ENCODE results near the gene KCTD19.

Gene KCTD19

GRCh38 chr16:67256701-67257230 lies 69.8 kb downstream of the KCTD19 start:
- DNase-seq: no peak

DNA sequence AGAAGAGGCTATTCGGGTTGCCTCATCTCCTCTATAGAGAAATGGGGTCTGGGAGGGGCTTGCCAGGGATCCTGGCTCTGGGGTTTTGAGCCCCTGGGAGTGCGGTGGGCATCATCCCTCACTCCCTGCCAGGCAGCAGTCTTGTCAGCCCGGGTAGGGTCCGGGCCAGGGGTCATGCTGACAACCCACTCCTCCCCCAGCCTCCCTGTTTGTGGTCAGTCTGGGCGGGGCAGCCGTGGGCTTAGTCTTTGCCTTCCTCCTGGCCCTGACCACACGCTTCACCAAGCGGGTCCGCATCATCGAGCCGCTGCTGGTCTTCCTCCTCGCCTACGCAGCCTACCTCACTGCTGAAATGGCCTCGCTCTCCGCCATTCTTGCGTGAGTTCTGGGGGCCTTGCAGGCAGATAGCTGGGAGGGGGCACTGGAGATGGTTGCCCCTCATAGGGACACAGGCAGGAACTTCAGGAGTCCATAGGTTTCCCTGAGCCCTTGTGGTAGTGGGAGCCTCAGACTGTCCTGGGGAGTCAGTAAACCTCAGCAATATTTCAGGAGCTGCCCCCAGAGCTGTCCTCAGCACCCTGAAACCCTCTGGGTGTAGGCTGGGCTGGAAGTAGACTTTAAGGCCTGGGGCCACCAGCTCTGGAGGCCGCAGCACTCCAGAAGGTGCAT lies 70.9 kb downstream of the KCTD19 start:
- DNase-seq: no peak

GRCh38 chr16:67254801-67255552 lies 71.6 kb downstream of the KCTD19 start:
- no peak for DNase-seq

DNA sequence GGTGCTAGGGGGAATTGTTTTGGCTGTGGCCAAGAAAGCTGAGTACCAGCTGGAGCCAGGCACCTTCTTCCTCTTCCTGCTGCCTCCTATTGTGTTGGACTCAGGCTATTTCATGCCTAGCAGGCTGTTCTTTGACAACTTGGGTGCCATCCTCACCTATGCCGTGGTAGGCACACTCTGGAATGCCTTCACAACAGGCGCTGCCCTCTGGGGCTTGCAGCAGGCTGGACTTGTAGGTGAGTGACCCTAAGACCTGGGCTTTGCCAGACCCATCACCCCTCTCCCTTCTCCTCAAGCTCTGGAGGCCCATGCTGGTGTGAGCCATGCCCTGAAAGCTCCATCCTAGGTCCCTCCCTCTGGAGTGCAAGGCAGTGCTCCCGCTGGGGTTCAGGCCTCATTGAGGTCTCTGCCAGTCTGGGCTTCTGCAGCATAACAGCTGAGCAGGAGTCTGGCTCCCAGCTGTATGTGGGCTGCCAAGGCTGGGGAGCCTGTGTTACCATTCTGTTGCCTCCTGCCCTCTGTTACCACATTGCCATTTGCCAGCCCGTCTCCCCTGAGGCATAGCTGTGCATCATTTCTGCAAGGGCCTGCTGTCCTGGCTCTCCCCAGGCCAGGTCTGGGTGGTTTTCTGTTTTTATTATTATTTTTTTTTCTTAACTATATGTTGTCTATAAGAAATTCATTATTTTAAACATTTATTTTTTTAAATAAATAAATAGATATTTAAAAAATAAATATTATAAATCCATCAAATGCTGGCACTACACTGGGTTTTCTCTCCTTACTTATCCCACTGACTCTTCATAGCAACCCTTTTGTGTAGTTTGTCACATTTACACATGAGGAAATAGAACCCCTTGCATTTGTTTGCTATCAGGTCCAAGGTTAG lies 73.7 kb downstream of the KCTD19 start:
- DNase-seq: no peak

GRCh38 chr16:67250045-67250327 lies 76.6 kb downstream of the KCTD19 start:
- DNase-seq: no peak

- DNase-seq: no peak
Measured at GRCh38 chr16:67249178-67250044, 77.1 kb downstream of the KCTD19 start.

DNA sequence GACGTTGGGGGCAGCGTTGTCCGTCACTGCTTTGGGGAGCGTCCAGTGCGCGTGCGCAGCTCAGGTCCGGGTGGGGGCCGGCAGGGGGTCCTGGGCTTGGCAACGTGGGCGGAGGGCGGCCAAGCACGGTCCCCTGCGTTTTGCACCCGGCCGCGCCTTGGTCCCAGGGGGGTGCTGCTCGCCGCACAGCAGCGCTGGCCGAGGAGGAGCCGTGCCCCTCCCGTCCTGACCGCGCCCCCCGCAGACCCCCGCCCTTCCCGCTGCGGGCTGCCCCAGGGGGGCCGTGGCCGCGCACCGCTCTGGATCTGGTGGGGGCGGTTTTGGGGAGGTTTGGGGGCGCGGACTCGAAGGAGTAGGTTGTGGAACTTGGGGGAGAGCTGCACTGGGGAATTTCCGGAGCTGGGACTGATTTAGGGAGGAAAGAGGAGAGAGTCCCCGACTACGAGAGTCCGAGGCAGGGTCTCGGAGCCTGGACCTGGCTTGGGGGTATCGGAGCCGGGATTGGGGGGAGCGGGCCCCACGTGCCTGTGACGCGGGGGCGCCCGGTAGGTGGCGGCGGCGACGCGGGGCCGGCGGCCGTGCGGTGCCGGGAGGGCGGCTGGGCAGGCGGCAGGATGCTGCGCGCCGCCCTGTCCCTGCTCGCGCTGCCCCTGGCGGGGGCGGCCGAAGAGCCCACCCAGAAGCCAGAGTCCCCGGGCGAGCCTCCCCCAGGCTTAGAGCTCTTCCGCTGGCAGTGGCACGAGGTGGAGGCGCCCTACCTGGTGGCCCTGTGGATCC lies 78.0 kb downstream of the KCTD19 start, which contains the start of gene SLC9A5:
Gene SLC9A5, plus strand, starts transcription at position 579 of the 777 bp plus-strand sequence. Its CDS starts 36 bp downstream, at position 615.
- DNase-seq: peak; percentile 38 to 42

DNA sequence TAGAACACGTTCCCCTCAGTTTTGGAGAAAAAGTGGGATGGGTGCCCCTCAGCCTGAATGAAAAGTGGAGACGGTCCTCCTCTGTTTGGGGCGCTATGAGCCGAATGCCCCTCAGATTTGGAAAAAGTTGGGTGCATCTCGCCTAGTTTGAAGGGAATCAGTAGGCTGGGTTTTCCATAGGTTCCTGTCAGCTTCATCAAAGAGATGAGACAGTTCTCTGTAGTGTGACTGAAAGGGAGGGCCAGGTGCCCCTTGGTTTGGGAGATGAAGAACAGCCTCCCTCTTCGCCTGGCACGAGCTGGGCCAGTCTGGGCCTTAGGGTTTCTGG lies 78.5 kb downstream of the KCTD19 start:
- DNase-seq: peak in 1 of 2 experiments; percentile 33

DNA sequence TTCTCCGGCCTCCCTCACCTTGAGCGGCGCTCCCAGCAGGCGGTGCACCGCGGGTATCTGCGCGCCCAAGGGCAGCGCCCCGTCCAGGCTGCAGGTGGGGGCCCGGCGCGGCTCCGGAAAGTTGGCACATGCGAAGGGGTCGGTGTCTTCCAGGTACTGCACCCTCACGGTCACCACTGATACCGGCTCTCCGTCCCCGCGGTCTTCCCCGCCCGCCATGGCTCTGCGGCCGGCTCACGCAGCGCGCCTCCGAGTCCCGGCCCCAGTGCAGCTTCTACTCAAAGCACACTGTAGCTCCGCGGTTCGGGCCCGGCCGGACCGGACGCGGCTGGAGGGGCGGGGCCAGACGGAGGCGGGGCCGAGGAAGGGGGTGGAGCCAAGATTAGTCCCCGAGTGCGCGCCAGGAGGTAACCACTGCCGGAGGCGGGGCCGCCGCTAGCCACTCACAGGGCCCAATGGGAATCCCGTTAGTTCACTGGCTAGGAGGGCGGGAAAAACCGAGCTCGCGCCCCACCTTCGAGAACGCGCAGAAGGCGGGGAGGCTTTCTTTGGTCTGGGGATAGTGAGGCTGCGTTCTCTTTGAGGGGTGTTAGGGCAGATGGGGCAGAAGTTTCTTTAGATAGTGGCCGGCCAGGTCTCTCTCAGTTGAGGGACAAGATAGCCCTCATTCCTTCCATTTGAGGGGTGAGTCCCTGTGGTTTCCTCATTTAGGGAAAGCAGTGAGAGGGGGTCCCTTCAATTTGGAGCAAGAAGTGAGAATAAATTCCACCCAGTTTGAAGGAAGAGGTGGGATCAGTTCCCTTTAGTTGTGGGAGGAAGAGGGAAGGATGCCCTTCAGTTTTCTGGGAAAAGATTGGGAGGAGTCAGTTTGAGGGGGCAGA lies 79.1 kb downstream of the KCTD19 start, which contains the start of gene FHOD1:
Gene FHOD1, minus strand, starts transcription at position 290 of the 881 bp plus-strand sequence. Its CDS starts 71 bp downstream, at position 219.
- peak; percentile 100 for DNase-seq

GRCh38 chr16:67246756-67247191 lies 79.8 kb downstream of the KCTD19 start:
- DNase-seq: no peak

DNA sequence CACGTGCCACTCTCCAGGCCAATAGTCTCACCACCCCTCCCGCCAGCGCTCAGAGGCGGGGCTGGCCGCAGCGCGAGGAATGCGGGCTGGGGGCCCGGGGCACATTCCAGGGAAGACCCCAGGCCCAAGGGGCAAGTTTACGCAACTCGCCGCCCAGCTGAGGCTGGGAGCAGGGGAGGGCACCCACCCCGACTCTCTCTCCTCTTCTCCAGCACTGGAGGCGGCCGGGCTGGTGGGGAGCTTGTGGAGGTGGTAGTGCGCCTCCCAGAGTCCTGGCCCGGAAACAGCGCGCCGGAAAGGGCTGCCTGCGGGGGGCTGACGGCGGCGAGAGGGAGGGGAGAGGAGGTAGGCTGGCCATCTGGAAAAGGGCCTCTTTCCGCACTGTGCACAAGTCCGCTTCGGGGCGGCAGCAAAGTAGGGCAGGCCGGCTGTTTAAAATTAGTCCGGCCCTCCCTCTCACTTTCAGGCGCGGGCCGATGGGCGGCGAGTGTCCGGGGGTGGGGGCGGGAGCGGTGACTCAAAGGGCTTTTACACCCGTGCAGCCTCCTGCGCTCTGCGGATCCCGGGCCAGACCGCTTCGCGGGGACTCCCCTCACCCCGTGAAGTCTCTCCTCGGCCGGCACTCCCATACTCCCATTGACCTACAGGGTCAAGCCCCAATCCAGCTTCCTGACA lies 80.3 kb downstream of the KCTD19 start:
- peak; percentile 59 to 68 for DNase-seq

DNA sequence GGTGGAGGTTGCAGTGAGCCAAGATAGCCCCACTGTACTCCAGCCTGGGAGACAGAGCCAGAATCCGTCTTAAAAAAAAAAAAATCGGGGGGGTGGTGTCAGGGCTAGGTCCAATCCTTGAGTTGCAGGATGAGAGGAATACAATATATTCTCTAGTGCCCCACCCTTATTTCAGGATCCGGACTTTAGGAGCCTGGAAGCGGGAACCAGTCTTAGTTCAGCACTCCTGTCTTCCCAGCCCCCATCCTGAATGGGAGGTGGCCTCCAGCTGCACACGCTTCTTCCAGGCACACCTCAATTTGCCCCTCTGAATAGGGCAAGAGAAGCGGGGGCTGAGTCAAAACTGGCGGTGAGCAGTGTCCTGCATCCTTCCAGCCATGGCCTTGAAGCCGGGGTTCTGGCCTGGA lies 80.9 kb downstream of the KCTD19 start:
- no peak for DNase-seq

DNA sequence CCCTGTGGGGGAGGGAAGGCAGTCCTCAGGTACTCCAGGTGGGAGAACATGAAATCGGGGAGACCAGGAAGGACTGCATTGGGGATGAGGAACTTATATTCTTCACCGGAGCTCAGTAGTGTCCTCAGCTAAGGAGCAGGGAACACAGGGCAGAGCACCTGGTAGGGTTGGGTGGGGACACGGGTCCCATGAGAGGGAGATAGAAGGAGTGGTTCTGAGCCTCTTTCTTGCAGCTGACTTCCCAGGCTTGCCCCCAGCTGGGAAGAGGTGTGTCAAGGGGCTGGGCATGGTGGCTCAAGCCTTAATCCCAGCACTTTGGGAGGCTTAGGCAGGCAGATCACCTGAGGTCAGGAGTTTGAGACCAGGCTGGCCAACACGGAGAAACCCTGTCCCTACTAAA lies 81.4 kb downstream of the KCTD19 start:
- DNase-seq: no peak

DNA sequence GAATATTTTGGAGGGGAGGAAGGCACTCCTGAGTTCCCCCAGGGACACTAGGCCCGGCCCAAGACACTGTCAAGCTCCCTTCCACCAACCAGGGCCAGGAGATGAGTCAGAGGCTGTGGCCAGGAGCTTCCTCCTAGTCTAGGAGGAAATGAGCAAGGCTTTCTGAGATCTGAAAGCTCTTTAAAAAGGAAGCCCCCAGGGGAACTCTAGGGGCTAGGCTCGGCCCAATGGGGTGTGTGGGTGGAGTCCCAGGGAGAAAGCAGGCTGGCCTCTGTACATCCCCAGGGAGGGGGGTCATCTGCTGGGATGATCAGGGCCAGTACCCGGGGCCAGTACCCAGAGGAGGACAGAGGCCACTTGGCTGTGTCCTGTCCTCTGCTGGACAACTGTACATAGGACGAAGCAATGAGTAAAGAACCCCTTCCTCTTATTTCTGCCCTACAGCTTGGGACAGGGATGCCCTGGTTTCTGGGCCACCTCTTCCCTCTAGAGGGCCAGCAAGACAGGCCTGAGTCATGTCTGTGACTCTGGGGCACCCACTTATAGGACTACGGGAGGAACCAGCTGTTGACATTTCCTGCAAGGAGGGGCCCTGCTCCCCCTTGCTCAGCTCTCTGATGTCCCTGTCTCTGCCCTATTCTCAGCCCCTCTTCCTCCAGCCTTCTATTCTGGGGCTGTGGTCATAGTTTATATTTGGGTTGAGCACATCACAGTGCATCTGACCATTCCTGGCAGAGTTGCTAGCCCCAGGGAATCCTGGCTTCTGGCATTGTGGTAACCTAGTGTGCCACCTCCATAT lies 82.0 kb downstream of the KCTD19 start:
- DNase-seq: peak; percentile 79 to 87

- DNase-seq: no peak
Measured at GRCh38 chr16:67243481-67243880, 83.1 kb downstream of the KCTD19 start.

DNA sequence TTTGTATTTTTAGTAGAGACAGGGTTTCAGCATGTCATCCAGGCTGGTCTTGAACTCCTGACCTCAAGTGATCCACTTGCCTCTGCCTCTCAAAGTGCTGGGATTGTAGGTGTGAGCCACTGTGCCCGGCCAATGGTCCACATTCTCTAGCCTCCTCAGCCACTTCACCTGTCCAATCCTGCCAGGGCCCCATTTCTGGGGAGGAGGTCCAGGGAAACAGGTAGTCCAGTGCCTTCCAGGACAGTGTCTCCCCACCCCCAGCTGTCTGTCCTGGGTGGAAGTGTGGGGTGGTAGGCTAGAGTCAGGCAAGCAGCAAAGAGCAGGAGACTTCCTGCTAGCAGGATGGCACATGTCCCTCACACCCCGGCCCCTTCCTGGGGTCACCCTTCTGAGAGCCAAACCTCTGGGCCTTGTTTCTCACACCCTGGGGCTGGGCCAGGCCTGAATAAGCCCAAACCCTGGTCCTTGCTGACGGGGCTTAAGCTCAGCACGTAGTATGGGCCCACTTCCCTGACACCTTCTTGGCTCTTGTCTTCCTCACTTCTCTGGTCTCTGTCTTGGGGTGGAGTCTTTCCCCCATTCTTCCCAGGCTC lies 84.3 kb downstream of the KCTD19 start:
- DNase-seq: no peak

DNA sequence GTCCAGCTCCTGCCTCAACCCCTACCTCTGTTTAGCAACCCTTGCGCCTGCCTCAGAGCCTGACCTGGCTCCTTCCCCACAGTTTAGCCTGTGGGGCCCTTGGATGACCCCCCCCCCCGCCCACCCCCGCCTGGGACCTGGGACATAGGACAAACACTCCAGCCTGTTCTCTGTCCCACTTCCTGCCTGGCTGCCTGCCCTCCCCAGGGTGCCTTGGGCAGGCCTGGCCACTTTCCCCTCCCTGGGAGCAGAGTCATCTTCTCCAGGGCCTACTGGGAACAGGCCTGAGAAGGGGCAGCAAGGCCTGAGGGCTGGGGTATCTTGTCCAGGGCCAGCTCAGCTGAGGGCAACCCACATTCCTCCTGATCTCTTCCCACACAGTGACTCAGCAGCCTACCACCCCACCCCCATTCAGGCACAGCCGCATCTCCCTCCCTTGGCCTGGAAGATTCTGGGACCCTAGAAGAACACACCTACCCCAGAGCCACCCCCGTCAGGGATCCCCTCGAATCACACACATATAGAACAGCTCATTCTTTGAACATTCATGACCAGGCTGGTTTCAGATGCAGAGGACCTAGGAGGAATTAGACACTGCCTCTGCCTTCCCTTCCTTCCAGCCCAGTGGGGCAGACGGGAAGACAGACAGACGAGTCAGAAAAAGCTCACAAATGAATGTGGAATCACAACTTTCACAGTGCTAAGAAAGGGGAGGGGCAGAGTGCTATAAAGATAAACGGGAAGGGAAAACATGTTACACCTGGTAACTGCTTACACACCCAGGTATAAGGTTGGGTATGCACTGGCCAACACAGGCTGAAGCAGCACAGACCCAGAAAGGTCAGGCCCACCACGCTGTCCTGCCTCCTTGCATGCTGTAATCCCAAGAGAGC lies 85.3 kb downstream of the KCTD19 start:
- no peak for DNase-seq

Data from activated CD4-positive, alpha-beta T cell treated with anti-CD3 and anti-CD28 coated beads, Interleukin-2, amount 50 U/mL, for 48 hours (primary cell).